Hypothalamus (tissue), 51 donors: ENCODE results near the gene MFSD2A.

ENCODE experiments used
- DNase-seq, 51 donors: peaks; one replicate each; lab custom pipeline; 2025; lab: John Stamatoyannopoulos, UW

Gene MFSD2A

DNA sequence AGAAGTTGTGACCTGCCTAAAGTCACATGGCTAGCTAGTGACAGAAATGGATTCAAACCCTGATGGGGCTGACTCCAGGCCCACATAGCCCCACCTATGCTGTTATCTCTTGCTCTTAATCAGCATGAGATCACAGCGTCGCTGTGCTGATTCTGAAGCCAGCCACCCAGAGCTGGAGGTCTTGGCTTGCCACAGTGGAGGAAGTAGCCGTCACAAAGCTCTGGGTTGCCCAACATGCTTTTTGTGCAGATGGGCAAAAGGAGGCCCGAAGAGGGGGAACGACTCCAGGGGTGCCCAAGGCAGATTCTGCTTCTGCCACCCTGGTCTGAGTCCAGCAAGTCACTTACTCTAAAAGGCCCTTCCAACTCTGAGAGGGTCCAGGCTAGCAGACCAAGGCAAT lies 14.7 kb upstream of the MFSD2A start:
- DNase-seq: peak in 5 of 51 donors; percentile 10 to 22 (median 16)

DNA sequence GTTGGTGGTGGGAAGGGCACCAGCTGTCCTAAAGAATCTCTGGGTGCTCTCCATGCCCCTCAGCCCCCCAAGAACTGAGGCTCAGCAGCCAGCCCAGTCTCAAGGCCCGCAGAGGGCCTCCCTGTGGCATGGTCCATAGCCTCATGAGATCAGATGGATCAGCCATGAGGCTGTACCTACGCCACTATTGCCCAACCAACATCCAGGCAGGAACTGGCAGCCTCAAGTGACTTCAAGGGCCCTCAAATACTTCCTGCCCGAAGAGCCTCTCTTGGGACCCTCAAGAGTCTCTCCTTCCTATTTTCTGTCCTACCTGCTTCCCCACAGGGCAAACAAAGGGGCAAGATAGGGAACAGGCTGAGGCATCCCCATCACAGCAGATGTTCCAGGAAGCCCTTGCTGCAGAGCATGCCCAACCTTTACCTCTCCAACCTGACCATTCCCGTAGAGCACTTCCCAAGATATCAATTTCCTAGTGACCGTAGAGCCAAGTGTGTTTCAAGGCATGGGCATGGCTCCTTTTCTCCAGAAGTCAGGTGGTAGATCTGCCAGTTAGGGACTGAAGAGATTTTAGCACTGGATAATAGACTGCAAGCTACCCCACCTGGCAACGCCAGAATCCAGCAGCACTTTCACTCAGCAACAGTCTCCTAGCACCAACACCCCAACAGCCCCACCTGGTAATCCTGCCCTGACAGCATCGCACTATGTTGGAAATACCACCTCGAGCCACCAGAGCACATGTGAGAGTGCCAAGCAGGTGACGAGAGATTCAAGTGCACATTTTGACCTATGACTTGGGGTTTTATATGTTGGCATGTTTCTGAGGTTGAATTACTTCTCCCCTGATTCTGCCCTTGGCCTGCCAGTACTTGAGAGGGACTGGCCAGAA lies 13.7 kb upstream of the MFSD2A start:
- no peak for DNase-seq

DNA sequence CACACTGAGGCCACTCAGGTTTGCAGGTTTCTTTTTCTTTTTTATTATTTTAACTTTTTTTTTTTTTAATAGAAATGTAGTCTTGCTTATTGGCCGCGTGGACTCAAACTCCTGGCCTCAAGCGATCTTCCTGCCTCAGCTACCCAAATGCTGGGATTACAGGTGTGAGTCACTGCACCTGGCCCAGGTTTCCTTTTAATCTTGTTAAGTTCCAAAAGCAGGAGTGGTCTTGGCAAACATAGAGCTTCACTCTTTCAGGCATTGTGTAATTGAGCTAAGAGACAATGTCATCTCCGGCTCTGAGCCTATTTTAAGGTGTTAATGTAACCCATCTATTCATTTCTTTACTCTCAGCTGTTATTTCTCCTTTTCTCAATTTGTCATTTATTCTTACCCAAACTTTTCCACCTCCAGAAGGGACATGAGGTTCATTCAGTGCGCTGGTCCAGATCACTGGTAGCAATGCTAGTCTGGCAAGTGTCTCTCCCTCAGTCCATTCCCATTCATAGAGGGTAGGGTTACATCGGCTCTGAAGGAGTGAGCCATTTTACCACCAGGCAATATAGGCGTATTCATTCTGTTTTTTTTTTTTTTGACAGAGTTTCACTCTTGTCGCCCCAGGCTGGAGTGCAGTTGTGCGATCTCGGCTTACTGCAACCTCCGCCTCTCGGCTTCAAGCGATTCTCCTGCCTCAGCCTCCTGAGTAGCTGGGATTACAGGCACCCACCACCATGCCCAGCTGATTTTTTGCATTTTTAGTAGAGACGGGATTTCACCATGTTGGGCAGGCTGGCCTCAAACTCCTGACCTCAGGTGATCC lies 11.3 kb upstream of the MFSD2A start:
- DNase-seq: no peak

DNA sequence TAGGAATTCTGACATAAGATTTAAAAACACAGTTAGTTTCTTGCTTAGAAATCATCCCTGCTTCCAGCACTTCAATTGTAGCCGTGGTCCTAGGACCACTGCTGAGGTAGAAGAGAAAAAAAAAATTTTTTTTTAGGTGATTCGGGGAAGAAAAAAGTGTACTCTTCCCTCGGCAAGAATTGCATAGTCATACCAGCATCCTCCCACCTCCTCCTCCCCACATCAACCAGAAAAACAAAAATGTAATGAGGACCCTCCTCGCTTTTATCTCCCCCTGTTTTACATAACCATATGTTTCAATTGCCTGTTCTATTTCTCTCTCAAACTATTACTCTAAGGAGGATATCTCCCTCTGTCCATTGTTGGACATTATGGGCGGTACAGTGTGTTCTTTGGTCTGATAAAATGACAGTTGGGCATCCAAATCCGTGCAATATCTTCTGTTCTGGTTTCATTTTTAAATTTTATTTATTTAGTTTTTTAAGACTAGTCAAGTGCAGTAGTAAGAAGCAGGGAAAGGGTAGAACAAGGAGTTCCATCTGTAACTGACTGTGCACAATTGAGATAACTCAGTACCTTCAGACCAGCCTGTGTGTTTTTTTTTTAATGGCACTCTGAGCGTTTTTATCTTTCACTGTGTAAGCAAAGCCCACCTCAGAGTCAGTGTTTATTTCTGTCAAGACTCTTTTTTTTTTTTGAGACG lies 10.4 kb upstream of the MFSD2A start:
- DNase-seq: no peak

DNA sequence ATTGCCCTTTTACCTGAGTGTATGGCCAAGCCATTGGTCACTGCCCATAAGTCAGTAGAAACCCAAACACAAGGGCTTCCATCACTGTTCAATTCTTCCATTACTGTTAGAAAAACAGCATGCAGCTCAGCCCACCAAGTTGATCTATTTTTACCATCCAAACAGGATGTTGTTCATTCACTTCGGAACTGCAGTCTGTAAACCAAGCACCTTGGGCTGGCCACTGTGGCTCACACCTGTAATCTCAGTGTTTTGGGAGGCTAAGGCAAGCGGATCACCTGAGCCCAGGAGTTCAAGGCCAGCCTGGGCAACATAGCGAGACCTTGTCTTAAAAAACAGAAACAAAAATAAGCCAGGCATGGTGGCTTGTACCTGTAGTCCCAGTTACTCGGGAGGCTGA lies 8.7 kb upstream of the MFSD2A start:
- no peak for DNase-seq

DNA sequence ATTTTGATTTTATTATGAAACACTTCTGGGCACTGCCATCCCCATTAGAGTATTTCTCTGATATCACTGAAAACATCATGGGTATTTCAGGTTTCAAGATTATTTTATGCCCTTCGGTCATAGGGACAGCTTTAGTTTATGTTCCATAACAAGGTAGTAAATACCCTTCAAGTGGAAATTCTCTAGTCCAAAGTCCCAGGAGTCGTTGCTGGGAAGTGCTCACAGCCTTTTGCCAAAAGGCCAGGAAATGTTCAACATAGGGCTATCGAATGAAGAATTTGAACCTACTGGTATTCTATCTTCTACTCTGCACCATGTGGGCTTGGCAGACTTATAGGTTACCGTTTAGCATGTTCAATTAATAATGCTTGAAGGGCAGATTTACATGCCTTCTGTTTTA lies 7.7 kb upstream of the MFSD2A start:
- no peak for DNase-seq

DNA sequence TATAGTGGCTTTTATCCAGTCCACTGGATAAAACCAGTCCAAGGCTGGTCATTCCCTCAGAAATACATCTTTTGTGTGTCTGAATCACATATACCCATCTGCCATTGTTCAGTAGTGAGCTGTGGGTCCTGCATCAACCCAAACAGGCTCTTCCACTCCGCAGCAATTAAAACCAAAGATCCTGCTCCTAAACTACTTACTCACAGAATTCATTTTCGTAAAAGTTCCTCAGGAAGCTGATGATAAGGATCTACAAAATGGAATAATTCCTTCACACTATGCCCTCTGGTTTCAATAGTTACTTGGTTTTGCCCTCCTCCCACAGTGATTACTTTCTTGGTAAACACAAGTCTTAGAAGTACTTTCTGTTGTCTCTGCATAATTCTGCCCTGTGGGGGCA lies 5.1 kb upstream of the MFSD2A start:
- no peak for DNase-seq

DNA sequence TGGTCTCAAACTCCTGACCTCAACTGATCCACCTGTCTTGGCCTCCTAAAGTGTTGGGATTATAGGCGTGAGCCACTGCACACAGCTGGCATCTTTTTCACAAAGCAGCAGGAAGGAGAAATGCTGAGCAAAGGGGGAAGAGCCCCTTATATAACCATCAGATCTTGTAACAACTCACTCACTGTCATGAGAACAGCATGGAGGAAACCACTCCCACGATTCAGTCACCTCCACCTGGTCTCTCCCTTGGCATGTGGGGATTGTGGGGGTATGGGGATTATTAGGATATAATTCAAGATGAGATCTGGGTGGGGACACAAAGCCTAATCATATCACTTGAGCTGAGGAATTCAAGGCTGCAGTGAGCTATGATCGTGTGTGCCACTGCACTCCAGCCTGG lies 3.0 kb upstream of the MFSD2A start:
- DNase-seq: no peak

DNA sequence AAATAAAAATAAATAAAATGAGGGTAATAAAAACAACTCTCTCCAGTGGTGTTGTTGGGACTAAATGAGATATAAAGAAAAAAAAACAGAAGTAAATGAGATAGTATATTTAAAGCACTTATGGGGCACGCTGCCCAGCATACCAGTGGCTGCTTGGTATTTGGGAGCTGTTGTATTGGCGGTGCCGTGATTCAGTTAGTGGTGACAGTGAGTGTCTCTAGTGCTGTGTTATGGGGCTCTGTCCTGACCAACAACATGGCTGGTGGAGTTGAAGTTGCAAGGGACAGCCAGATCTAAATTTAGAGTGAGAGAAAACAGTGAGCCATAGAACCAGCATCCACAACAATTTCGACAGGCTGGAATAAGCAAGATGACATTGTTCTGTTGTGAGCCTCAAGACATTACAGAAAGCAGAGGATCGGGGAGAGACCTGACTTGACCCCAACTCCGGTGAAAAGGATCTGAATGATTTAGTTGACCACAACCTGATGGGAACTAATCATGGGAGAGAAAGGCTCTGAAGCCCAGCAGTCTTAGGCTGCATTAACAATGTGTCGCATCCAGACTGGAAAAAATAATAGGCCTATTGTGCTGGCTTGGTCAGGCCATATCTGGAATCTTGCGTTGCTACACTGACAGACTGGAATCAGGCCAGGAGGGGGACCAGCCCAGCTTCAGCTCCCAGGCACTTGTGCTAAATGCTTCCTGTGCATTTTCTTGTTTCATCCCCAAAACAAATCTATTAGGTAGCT lies 2.4 kb upstream of the MFSD2A start:
- DNase-seq: peak in 33 of 51 donors; percentile 6 to 81 (median 54)

DNA sequence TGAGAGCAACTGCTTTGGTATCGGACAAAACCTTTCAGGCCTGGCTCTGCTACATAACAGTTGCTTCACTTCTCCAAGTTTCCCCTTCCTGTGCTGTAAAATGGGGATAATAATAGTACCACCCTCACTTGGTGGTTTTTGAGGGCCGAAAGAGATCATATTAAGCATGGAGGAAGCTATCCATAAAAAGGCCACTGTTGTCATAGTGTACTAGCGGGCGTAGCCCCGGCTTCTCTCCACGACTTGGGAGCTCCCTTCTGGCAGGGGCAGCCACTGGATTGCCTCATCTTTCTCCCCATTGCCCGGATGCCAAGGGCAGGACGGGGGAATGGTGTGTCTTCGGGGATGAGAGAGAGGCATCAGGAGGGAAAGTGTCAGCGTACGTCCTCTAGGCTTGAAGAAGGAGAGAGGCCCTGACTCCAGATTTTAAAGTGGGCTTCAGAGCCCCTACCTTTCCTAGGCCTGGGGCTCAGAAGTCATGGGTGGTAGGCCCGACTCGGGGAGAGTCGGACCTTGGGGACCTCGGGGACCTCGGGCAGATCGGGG lies 548 bp upstream of the MFSD2A start:
- DNase-seq: peak in 1 of 51 donors; percentile 13

DNA sequence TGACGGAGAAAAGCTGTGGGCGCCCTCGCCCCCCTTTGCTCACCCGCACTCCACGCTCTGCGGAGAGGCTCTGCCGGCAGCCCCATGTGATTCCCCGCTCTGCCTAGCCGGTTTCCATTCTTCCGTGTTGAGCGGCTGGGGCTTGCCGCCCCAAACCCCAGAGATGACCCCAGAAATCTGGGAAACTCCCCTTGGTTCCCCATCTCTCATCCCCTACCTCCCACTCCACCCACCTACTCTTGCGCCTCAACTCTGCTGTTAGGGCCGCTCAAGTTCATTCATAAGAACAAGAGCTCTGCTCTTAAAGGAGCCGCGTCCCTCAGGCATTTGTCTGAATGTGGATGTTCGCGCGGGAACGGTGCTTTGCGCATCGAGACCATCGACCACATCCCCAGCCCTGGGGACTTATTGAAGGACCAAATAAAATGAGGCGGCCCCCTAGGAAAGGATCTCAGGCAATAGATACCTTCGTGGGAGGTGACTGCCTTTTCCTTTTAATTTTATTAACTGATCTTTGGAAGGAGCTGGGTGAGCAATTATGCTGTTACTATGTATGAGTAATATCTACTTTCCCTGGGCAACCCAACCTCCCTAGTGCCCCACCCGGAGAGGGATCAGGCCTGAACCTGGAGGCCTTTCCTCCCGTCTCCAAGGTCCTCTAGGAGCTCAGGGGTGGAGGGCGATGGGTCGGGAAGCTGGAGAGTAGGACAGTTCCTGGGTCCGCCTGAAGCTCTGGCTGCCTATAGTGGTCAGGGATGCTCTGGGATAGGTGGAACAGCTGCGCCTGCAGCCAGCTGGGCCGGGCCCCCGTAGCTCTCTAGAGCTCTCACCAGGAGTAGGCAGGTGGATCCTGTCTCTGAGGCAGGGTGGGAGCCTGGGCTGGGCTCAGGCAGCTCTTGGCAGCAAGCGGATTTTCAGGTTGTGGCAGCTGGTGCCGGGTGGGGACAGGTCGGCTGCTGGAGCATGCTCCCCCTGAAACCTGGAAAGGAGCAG lies 898 bp downstream of the MFSD2A start:
- peak in 8 of 51 donors; percentile 15 to 55 (median 26) for DNase-seq

DNA sequence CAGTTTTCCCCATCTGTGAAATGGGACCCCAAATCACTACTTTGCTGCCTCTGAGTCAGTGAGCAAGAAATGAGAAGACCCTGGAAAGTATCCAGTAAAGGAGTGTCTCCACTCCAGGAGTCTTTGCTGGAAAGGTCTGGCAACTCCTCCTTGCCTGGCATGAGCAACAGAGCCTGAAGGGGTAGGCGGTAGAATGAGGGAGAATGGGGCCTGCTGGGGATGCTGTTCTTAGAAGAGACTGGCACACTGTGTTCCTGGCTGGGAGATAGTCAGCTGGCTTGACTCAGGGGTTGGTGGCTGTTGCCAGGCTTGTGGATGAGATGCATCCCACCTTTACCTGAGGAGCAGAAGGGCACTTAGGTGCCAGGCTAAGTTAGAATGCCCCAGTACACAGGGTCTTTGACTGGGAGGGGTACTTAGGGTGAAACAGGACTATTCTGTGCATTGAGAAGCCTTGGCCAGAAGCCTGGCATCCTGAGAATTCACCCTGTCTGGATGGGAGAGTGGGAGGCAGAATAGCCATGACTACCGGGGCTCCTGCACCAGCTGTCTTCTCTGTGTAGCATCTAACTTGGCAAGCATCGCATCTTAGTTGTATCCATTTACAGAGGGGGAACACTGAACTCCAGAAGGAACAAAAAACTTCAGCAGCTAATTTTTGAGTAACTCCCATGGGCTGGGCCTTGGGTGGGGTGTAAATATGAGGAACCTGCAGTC lies 2.5 kb downstream of the MFSD2A start:
- DNase-seq: peak in 15 of 51 donors; percentile 7 to 76 (median 30)

DNA sequence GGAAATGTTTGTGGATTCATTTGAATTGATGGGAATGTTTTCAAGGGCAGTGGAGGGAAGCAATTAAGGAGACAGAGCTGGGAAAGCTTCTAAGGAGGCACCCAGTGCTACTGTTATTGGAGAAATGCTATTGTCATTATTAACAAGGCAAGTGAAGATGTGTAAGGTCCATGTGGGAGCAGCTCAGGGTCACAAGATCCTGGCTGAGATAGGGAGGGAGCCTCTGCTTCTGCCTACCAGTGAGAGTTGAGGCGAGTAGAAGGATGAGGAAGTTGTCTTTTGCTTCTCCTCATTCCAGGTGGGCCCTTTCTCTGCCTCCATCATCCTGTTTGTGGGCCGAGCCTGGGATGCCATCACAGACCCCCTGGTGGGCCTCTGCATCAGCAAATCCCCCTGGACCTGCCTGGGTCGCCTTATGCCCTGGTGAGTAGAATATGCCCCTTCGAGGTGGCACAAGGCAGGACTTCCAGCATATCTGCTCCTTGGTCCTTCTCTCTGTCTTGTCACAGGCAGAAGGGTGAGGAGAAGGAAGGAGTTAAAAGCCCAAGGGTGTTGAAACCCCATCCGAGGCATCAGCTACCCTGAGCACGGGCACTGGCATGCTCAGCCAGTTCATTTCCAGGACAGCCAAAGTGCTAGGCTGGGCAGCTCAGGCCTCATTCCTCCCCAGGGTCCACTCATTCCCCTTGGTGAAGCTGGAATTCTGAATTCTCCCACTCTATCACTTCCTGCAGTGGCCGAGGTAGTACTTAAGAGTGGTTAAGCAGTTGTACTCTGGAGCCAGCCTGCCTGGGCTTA lies 3.7 kb downstream of the MFSD2A start:
- peak in 15 of 51 donors; percentile 5 to 62 (median 30) for DNase-seq

DNA sequence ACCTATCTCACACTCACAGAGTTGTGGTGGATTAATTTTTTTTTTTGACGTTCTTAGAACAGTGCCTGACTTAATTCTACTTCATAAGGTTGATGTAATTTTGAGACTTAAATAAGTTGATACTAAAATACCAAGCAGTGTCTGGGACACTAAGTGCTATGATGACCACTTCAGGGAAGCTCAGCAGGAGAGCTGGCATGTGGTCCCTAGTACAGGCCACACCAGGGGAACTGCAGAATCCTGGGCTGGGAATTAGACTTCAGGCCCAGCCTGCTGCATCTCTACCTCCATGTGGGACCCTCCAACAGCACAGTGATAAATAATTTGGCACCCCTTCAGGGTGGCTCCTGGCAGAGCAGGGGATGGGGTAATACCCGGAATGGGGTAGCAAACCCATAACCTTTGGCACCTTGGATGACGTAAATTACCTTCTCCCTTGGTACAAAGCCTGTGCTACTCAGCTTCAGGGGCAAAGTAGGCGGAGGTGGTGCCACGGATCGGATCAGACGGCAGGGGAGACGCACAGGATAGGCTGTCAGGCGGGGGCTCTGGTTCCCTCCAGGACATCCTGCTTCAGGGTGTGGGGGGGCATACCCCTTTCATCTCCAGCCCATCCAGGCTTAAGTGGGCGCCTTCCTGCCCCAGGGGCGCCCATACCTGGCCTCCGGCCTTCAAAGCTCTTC lies 4.8 kb downstream of the MFSD2A start:
- DNase-seq: no peak

DNA sequence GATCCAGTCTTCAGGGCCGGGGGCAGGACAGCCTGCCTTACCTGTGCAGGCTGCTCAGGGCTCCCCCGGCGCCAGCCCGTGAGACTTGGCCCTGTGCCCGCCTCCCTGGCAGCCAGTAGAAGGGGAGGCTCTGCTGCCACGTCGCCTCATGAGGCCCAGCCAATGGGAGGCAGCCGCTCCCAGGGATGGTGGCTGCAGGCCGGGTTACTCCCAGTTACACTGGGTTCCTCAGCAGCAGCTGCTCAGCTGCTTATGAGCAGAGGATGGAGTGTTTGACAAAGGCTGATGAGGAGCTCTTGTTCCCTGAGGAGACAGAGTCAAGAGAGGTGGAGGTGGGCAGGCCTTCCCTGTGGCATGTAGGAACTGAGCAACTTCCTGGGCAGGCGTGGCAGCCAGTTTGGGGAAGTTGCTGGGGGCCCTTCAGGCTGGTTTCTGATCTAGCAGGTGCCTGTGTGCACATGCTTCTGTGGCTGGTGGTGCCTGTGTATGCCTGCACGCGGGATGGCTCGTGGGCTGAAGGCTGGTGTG lies 5.5 kb downstream of the MFSD2A start:
- DNase-seq: peak in 14 of 51 donors; percentile 8 to 68 (median 31)

DNA sequence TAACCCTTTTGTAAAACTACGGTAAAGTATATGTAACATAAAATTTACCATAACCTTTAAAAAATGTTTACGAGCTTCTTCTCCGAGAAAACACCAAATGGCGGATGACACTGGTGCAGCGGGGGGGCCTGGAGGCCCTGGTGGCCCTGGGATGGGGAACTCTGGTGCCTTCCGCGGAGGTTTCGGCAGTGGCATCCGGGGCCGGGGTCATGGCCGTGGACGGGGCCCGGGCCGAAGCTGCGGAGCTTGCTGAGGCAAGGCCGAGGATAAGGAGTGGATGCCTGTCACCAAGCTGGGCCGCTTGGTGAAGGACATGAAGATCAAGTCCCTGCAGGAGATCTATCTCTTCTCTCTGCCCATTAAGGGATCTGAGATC lies 7.5 kb downstream of the MFSD2A start:
- DNase-seq: no peak
